ENCODE results near the gene LDHAL6B. TPM values are rescaled to one million over a fixed set of nuclear protein-coding genes. Genes with fewer than 3 reads are reported as not detected.

LDHAL6B gene
- polyA plus RNA-seq, 3 donors: not detected

- Histone ChIP-seq H4K20me1 (ENCODE audit: insufficient read depth, low read length) (no peaks in the 10 kb centered on the region), H3K4me1 (ENCODE audit: control insufficient read depth in 1 of 2, insufficient read depth in 2 of 2, low read length in 2 of 2) (no peaks in the 10 kb centered on the region), H3K4me2 (replicated peaks; ENCODE audit: extremely low read depth, low read length, poor library complexity, severe bottlenecking) (no peak overlapping the region), H3K36me3 (replicated peaks in 1 of 2; ENCODE audit: control insufficient read depth in 1 of 2, insufficient read depth in 2 of 2, low read length in 2 of 2) (peaks cover 8 to 26% of the 10 kb centered on the region in 2 donors), H3K9ac (ENCODE audit: insufficient read depth, low read length, poor library complexity, severe bottlenecking) (no peak overlapping the region), H3K79me2 (ENCODE audit: insufficient read depth, low read length) (no peaks in the 10 kb centered on the region), H3K4me3 (replicated peaks in 1 of 3; ENCODE audit: low read depth in 2 of 3, low read length in 3 of 3) (no peak overlapping the region), H3K27ac (ENCODE audit: low read depth in 1 of 2, low read length in 2 of 2) (no peak overlapping the region), H2AFZ (ENCODE audit: insufficient read depth, low read depth, low read length, poor library complexity, severe bottlenecking) (no peak overlapping the region), H3K27me3 (ENCODE audit: control insufficient read depth in 2 of 2, insufficient read depth in 2 of 2, low read length in 2 of 2) (no peaks in the 10 kb centered on the region), H3K9me3 (replicated peaks in 1 of 2; ENCODE audit: control insufficient read depth in 1 of 2, insufficient read depth in 1 of 2, low read length in 2 of 2) (no peaks in the 10 kb centered on the region)
- no peak for DNase-seq
- H3K27me3 Mint-ChIP-seq (ENCODE audit: low read depth in 3 of 3): no peaks in the 10 kb centered on the region
- peaks cover 26 to 46% of the 10 kb centered on the region in 2 donors for H3K36me3 Mint-ChIP-seq
- no peak overlapping the region for H3K27ac Mint-ChIP-seq
- no peaks in the 10 kb centered on the region for H3K9me3 Mint-ChIP-seq
- WGBS (ENCODE audit: insufficient coverage): no CpG with 5 or more reads among the region's 4 CpGs
- intact Hi-C loops (cut with micrococcal nuclease): no loop called here
- H3K4me3 Mint-ChIP-seq: no peak overlapping the region
- no peaks in the 10 kb centered on the region for H3K4me1 Mint-ChIP-seq
- no peak for TF ChIP-seq CTCF (IDR thresholded peaks at IDR 0.05)
Measured at GRCh38 chr15:59229015-59229414, 22.4 kb downstream of the LDHAL6B start.

GRCh38 chr15:59229453-59229852 lies 22.8 kb downstream of the LDHAL6B start:
- H3K4me3 ChIP-seq (replicated peaks in 1 of 3; ENCODE audit: low read depth in 2 of 3, low read length in 3 of 3): no peak overlapping the region
- H3K4me2 ChIP-seq (replicated peaks; ENCODE audit: extremely low read depth, low read length, poor library complexity, severe bottlenecking): no peak overlapping the region
- H3K9me3 Mint-ChIP-seq: no peaks in the 10 kb centered on the region
- H4K20me1 ChIP-seq (ENCODE audit: insufficient read depth, low read length): no peaks in the 10 kb centered on the region
- intact Hi-C loops (cut with micrococcal nuclease): no loop called here
- H3K4me3 Mint-ChIP-seq: no peak overlapping the region
- 80% methylated on average over 1 of the region's 3 CpGs for WGBS (ENCODE audit: insufficient coverage)
- H2AFZ ChIP-seq (ENCODE audit: insufficient read depth, low read depth, low read length, poor library complexity, severe bottlenecking): no peak overlapping the region
- DNase-seq: no peak
- H3K27me3 Mint-ChIP-seq (ENCODE audit: low read depth in 3 of 3): no peaks in the 10 kb centered on the region
- H3K9ac ChIP-seq (ENCODE audit: insufficient read depth, low read length, poor library complexity, severe bottlenecking): no peak overlapping the region
- no peaks in the 10 kb centered on the region for H3K4me1 ChIP-seq (ENCODE audit: control insufficient read depth in 1 of 2, insufficient read depth in 2 of 2, low read length in 2 of 2)
- no peaks in the 10 kb centered on the region for H3K4me1 Mint-ChIP-seq
- H3K79me2 ChIP-seq (ENCODE audit: insufficient read depth, low read length): no peaks in the 10 kb centered on the region
- H3K36me3 Mint-ChIP-seq: peaks cover 23 to 46% of the 10 kb centered on the region in 2 donors
- no peaks in the 10 kb centered on the region for H3K9me3 ChIP-seq (replicated peaks in 1 of 2; ENCODE audit: control insufficient read depth in 1 of 2, insufficient read depth in 1 of 2, low read length in 2 of 2)
- H3K36me3 ChIP-seq (replicated peaks in 1 of 2; ENCODE audit: control insufficient read depth in 1 of 2, insufficient read depth in 2 of 2, low read length in 2 of 2): peaks cover 4 to 21% of the 10 kb centered on the region in 2 donors
- TF ChIP-seq CTCF (IDR thresholded peaks at IDR 0.05): no peak
- H3K27ac Mint-ChIP-seq: no peak overlapping the region
- H3K27ac ChIP-seq (ENCODE audit: low read depth in 1 of 2, low read length in 2 of 2): no peak overlapping the region
- no peaks in the 10 kb centered on the region for H3K27me3 ChIP-seq (ENCODE audit: control insufficient read depth in 2 of 2, insufficient read depth in 2 of 2, low read length in 2 of 2)
